ENCODE results near the gene SLC24A3.

Gene SLC24A3

DNA sequence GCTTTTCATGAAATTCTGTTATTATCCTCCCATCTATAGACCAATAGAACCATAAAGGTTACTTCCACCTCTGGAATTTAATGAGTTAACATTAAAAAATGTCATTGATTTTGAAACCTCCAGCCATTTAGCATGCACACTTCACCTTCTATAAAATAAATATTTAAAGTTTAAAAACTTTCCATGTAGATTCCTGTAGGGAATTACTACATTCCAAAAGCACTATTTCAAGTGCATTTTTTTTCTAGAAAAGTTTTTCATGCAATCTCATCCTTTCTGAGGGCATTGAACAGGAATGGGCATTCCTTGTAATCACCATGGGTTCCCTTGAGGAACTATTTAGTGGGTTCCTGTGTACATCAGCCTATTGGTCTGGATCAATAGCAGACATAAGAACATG, 291.8 kb downstream of the SLC24A3 start:
- DNase-seq (ENCODE audit: low read depth): no peak
- no peak overlapping the region for H3K4me3 ChIP-seq (ENCODE audit: low read depth, low read length)
- TF ChIP-seq, protein P1, sequence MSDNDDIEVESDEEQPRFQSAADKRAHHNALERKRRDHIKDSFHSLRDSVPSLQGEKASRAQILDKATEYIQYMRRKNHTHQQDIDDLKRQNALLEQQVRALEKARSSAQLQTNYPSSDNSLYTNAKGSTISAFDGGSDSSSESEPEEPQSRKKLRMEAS (IDR thresholded peaks at IDR 0.05; ENCODE audit: low read depth, low read length): no peak
- no peak for TF ChIP-seq MYC (IDR thresholded peaks at IDR 0.05; ENCODE audit: low read depth, low read length)
- TF ChIP-seq, protein P2, sequence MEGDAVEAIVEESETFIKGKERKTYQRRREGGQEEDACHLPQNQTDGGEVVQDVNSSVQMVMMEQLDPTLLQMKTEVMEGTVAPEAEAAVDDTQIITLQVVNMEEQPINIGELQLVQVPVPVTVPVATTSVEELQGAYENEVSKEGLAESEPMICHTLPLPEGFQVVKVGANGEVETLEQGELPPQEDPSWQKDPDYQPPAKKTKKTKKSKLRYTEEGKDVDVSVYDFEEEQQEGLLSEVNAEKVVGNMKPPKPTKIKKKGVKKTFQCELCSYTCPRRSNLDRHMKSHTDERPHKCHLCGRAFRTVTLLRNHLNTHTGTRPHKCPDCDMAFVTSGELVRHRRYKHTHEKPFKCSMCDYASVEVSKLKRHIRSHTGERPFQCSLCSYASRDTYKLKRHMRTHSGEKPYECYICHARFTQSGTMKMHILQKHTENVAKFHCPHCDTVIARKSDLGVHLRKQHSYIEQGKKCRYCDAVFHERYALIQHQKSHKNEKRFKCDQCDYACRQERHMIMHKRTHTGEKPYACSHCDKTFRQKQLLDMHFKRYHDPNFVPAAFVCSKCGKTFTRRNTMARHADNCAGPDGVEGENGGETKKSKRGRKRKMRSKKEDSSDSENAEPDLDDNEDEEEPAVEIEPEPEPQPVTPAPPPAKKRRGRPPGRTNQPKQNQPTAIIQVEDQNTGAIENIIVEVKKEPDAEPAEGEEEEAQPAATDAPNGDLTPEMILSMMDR (IDR thresholded peaks at IDR 0.05; ENCODE audit: low read depth, low read length): no peak
- no peak for TF ChIP-seq POLR2A (IDR thresholded peaks at IDR 0.05; ENCODE audit: extremely low read depth, insufficient read length)

DNA sequence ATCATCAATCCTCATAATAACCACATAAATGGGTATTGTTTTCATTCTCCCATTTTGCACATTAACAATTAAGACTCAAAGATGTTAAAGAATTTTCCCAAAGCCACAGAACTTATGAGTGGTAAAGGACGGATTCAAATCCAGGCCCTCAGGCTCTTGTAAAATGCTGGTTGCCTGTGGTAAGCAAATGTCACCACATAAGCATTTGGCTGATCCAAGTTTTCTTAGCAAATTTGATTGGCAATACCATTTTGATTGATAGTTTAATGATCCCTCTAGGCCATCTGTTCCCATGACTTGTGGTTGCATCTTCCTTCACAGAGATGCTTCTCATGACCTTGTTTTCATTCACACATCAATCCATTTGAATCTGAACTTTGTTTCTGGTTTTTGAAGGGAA, 293.6 kb downstream of the SLC24A3 start:
- TF ChIP-seq POLR2A (IDR thresholded peaks at IDR 0.05; ENCODE audit: extremely low read depth, insufficient read length): no peak
- TF ChIP-seq, protein P2 (IDR thresholded peaks at IDR 0.05; ENCODE audit: low read depth, low read length): no peak
- TF ChIP-seq, protein P1 (IDR thresholded peaks at IDR 0.05; ENCODE audit: low read depth, low read length): no peak
- no peak for TF ChIP-seq MYC (IDR thresholded peaks at IDR 0.05; ENCODE audit: low read depth, low read length)

DNA sequence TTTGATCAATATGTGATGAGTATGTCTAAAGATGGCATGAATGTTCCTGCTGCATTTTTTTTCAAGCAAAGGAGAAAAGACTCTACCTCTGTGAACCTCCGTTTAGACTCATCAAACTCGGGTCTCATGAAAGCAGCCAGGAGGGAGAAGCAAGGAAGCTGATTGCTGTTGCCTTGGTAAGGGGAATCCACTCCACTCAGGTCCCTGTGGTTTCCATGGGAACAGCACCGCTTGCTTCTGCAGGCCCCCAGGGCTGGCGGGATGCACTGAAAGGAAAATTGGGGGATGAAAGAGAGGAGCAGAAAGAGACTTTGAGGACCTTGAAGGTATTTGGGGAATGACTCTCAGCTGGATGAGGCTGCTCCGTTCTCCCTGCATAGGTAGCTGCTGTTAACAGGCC, 296.0 kb downstream of the SLC24A3 start:
- TF ChIP-seq, protein P2 (IDR thresholded peaks at IDR 0.05; ENCODE audit: low read depth, low read length): no peak
- TF ChIP-seq, protein P1 (IDR thresholded peaks at IDR 0.05; ENCODE audit: low read depth, low read length): no peak
- TF ChIP-seq POLR2A (IDR thresholded peaks at IDR 0.05; ENCODE audit: extremely low read depth, insufficient read length) (no peak), MYC (IDR thresholded peaks at IDR 0.05; ENCODE audit: low read depth, low read length) (no peak)
- no peak for DNase-seq (ENCODE audit: low read depth)
- no peak overlapping the region for H3K4me3 ChIP-seq (ENCODE audit: low read depth, low read length)

More for the DNA sequence above, 293.6 kb downstream of the SLC24A3 start:
- H3K4me3 ChIP-seq (ENCODE audit: low read depth, low read length): no peak overlapping the region
- DNase-seq (ENCODE audit: low read depth): no peak

DNA sequence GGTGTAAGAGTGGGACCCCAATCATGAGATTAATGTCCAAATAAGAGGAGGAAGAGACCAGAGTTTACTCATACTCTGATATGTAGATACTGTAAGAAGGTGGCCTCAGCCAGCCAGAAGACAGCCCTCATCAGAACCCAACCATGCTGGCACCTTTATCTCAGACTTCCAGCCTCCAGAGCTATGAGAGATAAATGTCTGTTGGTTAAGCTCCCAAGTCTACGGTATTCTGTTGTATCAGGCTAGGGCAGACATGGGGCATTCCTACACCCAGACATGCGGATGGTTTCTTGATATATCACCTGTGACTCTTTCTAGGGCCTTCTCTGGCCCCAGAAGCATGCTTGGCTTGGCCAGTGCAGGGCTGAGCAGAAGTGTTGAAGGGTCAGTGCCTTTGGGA, 298.2 kb downstream of the SLC24A3 start:
- no peak overlapping the region for H3K4me3 ChIP-seq (ENCODE audit: low read depth, low read length)
- TF ChIP-seq POLR2A (IDR thresholded peaks at IDR 0.05; ENCODE audit: extremely low read depth, insufficient read length) (no peak), MYC (IDR thresholded peaks at IDR 0.05; ENCODE audit: low read depth, low read length) (no peak)
- TF ChIP-seq, protein P1 (IDR thresholded peaks at IDR 0.05; ENCODE audit: low read depth, low read length): no peak
- TF ChIP-seq, protein P2 (IDR thresholded peaks at IDR 0.05; ENCODE audit: low read depth, low read length): no peak
- DNase-seq (ENCODE audit: low read depth): no peak

DNA sequence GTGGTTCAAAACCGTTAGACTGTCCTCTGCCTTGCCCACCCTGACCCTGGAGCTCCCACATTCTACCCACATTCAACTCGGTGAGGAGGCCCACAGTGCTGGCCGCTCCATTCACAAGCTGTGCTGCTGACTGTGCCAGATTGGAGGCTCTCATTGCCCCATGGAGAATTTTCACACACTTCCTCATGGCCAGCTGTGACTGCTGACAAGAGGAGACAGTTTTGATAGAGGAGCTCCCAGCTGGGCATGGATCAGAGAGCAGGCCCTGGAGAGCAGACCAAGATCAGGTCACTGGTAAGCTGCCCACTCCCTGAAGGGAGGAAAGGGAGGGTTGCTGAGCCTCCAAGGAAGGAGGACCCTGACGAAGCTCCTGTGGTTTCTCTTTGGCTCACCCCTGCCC, 299.5 kb downstream of the SLC24A3 start:
- DNase-seq (ENCODE audit: low read depth): no peak
- no peak overlapping the region for H3K4me3 ChIP-seq (ENCODE audit: low read depth, low read length)
- TF ChIP-seq MYC (IDR thresholded peaks at IDR 0.05; ENCODE audit: low read depth, low read length) (no peak), POLR2A (IDR thresholded peaks at IDR 0.05; ENCODE audit: extremely low read depth, insufficient read length) (no peak)
- TF ChIP-seq, protein P1 (IDR thresholded peaks at IDR 0.05; ENCODE audit: low read depth, low read length): no peak
- TF ChIP-seq, protein P2 (IDR thresholded peaks at IDR 0.05; ENCODE audit: low read depth, low read length): no peak

Measured in NB4 (cell line).